Limb (tissue), 2 donors: ENCODE results near the gene ZCRB1.
"Not testable (repeated sequence)": the region's sequence is repeated elsewhere in the genome, so short reads cannot be mapped to it uniquely, and the experiment has no call there.

Experiments
- DNase-seq, 2 donors: peaks; one replicate each; pipeline ENCODE4 v3.0.0-alpha.2; 2016; ENCODE audit errors: extremely low spot score in 2 of 2

ZCRB1 gene

DNA sequence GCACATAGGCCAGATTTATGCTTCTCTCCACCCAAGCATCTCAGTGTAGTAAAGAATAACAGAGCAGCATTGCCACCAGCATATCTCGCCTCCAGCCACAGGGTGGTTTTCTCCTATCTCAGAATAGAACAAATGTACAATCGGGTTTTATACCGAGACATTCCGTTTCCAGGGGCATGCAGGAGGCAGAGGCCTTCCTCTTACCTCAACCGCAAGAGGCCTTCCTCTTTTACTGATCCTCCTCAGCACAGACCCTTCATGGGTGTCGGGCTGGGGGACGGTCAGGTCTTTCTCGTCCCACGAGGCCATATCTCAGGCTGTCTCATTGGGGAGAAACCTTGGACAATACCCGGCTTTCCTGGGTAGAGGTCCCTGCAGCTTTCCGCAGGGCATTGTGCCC, 4.2 kb upstream of the ZCRB1 start:
- DNase-seq = not testable (repeated sequence)

DNA sequence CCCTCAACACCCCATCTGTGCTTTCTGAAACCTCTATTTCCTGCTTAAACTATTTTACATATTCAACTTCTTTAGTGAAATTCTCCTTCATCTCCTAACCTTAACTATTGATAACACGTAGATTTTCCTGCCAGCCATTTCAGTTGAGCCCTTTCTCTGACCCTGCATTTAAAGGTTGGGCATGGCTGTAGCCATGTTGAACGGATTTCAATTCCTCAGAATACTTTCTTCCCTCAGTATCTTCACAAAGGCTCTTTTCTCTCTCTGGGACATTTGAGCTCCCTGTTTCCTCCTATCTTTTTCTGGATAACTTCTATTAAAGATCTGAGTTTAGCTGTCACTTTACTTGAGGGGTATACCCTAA, 1.3 kb upstream of the ZCRB1 start:
- DNase-seq = no peak

DNA sequence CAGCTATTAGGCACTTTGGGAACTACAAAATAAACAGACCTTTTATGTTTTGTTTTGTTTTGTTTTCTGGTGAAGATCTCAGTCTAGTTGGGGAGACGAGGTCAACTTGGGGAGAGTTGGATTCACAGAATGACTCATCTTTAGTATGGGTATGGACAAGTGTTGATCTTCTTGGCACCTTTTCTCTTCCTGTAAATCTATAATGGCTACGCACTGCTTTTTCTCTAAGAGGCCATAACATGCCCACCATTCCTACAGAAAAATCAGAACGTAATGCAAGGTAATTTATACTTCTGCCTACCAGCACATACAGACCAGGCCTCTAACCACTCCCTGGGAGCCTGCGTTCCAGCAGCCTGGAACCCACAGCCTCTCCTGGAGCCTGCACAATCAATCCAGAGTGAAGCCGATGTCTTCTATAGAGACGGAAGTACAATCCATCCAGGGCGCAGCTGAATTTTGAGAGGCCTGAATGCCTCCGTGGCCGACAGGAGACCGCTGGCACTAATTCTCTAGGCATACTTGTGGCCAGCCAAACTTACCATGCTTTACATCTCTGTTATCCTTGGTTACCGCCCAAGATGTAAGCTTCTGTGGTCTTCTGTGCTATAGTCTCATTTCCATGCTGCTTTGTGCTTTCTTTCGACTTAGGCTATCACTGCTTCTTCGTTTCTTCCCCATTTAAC, 790 bp upstream of the ZCRB1 start:
- peak in 1 of 2 donors; percentile 38 for DNase-seq

DNA sequence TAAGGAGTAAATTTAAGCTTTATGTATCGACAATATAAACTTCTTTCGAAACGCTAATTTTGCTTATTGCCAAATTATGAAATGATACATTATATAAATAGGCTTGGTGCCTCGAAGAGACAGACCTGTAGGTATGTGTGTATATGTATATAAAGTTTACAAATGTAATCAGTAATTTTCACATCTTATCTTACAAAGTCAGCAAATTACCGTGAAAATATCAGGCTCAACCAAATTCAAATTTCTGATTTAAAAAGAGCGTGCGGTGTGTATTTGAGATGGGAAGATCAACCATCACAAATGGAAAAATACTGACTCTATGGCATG, 605 bp downstream of the ZCRB1 start:
- DNase-seq = no peak

DNA sequence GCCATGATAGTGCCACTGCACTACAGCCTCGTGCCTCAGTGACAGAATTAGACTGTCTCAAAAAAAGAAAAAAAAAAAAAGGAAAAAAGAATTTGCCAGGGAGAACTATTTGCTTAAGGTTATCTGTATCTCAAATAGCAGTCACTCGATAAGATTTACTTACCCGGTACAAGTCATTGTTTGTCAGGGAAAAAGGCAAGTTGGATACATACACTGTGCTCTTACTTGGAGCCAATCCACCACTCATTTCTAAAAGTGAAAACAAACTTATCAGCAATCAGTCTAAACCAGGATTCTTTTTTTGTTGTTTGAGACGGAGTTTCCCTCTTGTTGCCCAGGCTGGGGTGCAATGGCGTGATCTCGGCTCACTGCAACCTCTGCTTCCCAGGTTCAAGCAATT, 2.0 kb downstream of the ZCRB1 start:
- no peak for DNase-seq

DNA sequence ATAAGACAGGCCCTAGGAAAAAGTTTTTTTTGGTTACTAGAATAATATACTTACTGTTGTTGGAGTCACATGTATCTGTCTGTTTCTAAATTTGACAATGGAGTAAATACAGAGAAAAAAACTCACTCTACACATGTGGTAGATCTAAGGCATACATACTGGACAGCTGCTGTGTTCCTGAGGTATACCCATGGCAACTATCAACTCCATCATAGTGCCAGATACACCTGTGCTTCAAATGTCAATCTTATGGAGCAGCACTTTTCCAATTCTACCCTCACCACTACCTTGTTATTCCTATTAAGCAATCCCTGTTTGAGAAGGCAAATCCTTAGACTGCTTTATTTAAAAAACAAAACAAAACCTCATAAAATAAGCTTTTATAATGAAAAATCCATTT, 3.3 kb downstream of the ZCRB1 start:
- no peak for DNase-seq

DNA sequence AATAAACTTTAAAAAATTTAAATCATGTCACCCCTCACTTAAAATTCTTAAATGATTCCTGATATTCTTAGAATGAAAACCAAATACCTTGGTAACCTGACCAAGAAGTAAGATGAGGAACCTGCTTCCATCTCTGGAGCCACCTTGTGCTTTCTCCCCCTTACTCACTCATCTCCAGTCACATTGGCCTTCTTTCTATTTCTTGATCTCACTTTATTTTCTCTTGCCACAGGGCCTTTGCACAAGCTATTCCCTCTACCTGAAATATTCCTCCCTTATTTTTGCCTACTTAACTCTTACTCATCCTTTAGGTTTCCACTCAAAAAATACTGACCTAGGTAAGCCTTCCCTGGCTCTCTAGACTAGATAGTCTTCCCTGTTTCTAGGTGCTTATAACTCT, 5.1 kb downstream of the ZCRB1 start:
- no peak for DNase-seq

DNA sequence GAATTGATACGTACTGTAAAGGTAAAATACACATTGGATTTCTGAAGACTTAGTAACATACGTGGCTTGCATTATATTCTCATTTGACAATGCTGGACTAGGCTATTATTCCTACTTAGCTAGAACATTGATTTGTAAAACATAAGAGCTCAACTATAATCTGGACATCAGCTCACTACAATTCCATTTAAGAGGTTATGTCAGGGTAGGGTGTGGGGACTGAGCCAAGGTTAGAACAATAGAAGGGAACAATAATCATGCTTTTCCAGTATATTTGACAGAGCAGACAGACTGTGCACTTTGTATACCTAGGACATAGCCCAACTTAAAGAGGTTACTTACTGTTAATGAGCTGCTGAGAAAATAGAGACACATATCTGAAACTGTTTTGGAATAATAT, 10.8 kb downstream of the ZCRB1 start:
- no peak for DNase-seq

DNA sequence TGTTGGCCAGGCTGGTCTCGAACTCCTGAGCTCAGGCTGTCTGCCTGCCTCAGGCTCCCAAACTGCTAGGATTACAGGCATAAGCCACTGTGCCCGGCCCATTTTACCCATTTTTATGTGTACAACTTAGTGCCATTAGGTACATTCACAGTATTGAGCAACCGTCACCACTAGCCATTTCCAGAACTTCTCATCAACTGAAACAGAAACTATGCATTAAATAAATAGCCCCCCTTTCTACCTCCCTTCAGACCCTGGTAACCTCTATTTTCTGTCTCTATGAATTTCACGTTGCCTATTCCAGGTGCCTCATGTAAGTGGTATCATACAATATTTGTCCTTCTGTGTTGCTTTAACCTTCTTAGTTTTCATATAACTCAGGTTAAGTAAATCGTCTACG, 15.9 kb downstream of the ZCRB1 start:
- no peak for DNase-seq

DNA sequence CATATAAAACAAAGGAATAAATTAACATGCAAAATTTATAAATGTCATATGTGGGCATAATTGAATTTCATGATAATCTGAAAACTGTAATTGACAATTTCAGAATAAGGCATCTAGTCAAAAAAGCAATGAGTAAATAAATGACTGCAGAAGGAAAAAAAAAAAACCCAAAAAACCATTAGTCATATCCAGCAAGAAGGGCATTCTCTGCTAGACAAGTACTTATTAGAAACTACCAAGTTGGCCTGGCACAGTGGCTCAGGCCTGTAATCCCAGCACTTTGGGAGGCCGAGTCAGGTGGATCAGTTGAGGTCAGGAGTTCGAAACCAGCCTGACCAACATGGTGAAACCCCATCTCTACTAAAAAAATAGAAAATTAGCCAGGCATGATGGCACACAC, 17.5 kb downstream of the ZCRB1 start:
- no peak for DNase-seq

DNA sequence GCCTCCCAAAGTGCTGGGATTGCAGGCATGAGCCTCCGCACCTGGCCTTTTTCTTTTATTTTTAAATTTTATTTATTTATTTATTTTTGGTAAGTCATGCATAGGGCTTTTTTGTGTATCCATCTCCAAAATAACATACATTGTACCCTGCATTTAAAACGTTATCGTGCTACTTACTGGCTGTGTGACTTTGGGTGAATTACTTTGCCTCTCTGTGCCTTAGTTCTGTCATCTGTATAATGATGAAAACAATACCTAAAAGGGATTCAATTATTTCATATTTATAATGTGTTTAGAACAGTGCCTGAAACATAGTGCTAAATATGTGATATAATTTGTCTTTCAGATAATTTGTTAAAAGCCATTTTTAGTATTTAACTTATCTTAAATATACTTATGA, 19.6 kb downstream of the ZCRB1 start:
- DNase-seq = no peak

DNA sequence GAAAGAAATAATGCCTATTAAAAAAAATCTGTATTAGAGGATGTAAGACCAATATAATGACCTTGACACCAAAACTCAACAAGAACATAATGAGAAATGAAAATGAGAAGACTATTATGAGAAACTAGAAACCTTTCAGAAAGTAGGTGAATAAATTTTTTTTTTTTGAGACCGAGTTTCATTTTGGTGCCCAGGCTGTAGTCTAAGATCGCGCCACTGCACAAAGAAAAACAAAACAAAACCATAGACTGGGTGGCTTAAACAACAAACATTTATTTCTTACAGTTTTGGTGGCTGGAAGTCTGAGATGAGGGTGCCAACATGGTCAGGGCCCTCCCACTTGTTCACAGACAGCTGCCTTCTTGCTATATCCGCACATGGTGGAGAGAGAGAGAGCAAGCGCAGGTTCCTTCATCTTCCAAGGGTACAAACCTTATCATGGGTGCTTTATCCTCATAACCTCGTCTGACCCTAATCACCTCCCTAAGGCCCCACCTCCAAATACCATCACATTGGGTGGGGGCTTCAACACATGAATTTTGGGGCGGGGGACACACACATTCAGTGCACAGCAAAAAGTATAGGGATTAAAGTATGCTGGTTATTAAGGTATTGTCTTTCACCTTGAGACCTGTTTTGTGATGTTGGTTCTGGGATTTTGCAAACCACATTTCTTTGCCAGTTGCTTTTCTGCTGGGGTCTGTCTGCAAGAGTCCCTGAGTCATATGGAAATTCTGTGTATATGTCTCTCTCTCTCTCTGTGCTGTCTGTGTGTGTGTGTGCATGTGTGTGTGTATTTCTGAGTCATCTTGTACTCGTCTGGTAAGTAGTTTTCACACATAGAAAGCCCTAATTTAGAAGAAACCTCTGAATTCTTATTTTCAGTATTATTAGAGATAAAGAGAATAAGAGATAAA, 26.2 kb downstream of the ZCRB1 start:
- no peak for DNase-seq

DNA sequence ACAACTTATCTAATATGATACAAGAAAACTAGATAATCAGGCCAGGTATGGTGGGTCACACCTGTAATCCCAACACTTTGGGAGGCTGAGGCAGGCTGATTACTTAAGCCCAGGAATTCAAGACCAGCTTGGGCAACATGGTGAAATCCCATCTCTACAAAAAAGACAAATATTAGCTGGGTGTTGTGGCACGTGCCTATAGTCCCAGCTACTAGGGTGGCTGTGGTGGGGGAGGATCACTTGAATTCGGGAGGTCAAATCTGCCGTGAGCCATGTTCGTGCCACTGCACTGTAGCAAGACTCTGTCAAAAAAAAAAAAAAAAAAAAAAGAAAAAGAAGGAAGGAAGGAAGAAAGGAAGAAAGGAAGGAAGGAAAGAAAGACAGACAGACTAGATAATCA, 27.0 kb downstream of the ZCRB1 start:
- no peak for DNase-seq

DNA sequence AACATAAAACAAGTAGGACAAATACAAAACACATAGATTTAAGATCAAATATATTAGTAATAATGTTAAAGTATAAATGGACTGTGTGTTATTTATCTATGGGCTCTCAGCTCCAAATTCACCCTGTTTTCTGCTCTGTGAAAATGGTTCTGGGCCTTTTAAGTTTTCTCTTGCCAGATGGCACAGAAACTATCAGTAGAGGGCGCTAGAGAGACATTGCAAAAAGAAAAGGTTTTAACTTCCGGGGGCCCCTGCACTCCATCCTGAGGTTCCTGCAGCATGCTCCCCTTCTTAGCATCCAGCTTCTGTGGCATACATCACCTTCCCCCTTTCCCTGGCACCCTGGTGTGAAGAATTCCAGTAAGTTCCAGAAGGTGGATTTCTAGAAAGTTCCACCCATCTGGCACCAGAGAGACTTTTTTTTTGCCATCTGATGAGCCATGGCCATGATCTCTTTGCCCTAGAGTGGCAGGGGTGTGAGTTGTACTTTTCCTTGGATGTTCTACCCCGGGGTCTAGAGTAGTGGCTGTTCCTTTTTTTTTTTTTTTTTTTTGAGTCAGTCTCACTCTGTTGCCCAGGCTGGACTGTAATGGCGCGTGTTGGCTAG, 29.3 kb downstream of the ZCRB1 start:
- no peak for DNase-seq

DNA sequence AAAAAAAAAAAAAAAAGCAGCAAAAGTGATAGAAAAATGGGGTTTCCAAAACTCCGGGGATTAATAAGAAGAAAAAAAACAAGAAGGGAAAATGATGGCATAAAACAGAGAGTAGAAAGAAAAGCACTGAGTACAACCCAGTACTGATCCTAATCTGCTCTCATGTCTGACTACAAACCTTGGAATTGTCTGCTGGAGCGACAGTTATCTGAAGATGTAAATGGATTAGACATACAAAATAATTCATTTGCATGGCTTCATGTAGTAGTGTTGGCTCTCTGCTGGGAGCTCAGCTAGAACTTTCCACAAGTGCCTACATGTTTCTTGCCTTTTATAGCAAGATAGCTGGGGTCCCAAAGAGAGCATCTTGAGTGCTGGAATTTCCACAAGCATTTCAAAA, 34.2 kb downstream of the ZCRB1 start:
- DNase-seq = no peak

DNA sequence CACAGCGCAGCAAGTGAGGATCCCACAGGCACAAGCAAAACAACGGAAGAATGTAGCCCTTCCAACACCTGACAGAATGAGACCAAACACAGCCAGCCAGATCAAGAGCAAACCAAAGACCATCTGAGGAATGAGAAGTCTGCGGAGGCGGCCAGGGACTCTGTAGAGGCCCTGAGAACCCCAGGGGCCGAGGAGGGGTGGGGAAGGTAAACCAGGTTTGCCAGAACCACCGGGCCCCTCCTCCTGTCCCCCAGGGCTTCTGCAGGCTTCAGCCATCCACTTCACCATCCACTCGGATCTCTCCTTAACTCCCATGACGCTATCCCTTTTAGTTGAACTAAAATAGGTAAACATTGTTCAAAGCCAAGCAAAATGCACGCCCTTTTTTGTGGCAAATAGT, 37.4 kb downstream of the ZCRB1 start:
- no peak for DNase-seq

DNA sequence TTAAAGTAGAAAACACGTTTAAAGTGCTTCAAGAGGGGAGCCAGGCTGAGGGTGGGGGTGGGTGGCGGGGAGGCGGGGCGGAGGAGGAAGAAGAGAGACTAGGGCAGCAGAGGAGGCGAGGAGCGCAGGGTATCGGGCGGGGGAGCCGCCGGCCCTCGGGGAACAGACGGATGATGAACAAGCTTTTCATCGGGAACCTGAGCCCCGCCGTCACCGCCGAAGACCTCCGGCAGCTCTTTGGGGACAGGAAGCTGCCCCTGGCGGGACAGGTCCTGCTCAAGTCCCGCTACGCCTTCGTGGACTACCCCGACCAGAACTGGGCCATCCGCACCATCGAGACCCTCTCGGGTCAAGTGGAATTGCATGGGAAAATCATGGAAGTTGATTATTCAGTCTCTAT, 39.2 kb downstream of the ZCRB1 start:
- DNase-seq = no peak

DNA sequence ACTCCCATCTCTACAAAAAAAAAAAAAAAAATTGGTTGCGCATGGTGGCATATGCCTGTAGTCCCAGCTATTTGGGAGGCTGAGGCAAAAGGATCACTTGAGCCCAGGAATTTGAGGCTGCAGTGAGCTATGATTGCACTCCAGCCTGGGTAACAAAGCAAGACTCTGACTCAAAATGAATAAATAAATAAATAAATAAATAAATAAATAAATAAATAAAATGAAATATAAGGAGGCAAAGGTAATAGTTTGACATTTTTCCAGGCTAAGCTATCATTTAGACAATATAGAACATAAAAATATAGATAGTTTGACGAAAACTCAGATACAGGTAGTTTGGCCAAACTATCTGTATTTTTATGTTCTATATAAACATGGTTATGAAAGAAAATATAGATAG, 40.5 kb downstream of the ZCRB1 start:
- no peak for DNase-seq

DNA sequence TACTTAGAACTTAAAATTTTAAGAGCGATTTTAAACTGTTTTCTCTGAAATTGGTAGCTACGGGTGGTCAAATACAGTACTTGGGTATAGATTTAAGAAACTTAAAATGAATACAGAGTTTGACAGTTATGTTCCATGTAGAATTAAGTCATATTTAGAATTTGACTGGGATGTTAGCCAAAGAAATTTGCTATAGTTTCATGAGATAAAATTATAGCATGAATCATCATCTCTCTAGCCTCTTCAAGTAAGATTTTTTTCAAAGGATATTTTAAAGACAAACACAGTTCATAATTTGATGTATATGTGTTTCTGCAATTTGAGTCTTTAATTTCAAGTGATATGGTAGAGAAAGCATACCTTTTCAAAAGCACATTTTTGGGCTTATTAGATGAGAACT, 41.0 kb downstream of the ZCRB1 start:
- DNase-seq = peak in 1 of 2 donors; percentile 23

DNA sequence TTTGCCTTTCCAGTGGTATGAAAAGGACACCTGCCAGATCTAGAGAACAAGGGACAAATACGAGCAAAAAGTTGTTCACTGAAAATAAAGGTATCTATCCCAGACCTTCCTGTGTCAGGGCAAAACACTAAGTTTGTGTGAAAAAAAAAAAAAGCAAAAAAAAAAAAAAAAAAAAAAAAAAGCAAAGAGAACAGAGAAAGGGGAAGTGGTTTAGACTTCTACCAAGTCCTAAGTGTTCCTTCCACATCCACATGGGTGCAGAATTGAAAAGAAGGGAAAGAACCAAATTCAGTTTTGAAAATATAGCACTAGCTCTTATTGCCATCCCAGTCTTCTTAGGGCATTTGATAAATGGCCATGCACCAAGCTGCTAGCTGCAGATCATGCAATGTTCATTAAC, 41.7 kb downstream of the ZCRB1 start:
- DNase-seq = no peak

DNA sequence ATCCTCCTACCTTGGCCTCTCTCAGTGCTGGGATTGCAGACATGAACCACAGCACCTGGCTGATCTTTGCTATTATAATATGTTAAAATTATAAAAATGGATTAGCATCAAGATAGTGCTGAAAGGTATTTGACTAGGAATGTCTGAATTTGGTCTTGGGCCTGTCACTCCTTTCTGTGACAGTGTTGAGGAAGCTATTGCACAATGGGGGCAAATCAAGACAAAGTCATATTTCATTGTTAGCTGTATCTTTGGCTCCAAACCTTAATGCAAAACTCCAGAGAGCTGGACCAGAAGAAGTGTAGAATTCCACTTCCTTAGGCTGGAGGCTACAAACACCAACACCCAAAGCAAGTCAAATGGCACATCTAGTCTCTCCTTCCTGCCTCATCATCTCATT, 42.2 kb downstream of the ZCRB1 start:
- DNase-seq = no peak

DNA sequence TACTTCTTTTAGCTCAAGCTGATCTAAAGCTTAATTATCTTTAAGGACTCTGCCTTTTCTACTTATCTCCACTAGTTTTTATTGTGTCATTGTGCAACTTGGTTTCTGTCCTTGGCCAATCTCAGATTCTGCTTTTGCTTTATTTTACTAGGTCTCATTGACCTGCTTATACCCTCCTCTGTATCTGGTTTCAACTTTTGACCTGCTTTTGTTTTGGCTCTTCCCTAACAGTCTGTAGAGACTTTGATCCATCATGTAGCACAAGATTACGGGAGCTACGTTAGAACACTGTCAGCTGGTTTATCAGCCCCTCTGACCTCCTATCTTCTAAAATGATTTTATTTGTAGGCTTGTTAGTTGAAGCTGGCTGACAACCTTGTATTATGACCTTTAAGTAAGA, 43.6 kb downstream of the ZCRB1 start:
- DNase-seq = no peak

DNA sequence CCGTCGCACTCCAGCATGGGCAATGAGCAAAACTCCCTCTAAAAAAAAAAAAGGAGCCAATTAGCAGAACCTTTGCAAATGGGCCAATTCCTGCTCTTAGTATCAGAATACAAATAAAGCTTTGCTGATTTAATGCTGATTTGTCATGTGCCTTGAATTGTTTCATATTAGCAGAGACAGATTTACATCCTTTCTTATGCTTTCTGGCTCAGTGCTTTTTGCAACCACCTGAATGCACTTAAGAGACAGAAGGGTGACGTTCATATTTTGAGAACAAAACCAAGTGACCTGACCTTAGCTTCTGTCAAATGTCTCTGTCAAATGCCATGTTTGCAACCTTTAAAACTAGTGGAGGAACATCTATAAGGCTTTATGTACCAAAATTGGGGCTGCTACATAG, 44.0 kb downstream of the ZCRB1 start:
- DNase-seq = no peak
